H1 (cell line): ENCODE measurements around the gene GTF2A2.

Experiments used
- CHD1 ChIP-seq: IDR thresholded peaks from 2 replicates; pipeline ENCODE4 v1.6.1; 2012; ENCODE audit warnings: low read depth, low read length, improper control_type of control experiment
- EGR1 ChIP-seq: IDR thresholded peaks from 2 replicates; pipeline ENCODE4 v1.6.1; 2011; ENCODE audit warnings: low read depth, low read length, borderline replicate concordance
- POLR2A ChIP-seq, 2 experiments: IDR thresholded peaks; 1 replicate in 1 of 2; 2 replicates in 1 of 2; pipeline ENCODE4 v1.6.1; 2011; ENCODE audit warnings: low read depth in 2 of 2, low read length in 2 of 2, mild to moderate bottlenecking in 2 of 2; ENCODE audit errors: control extremely low read depth in 1 of 2
- RAD21 ChIP-seq, 2 experiments: IDR thresholded peaks in 1 of 2; conservative IDR thresholded peaks in 1 of 2; 2 replicates each; pipeline ENCODE4 v1.6.1; 2011; ENCODE audit warnings: low read depth in 2 of 2, low read length in 2 of 2, improper control_type of control experiment in 1 of 2, inconsistent platforms in 1 of 2, mild to moderate bottlenecking in 1 of 2, moderate library complexity in 1 of 2
- SP2 ChIP-seq: IDR thresholded peaks from 2 replicates; pipeline ENCODE4 v1.6.1; 2012; ENCODE audit warnings: mild to moderate bottlenecking, low read length, inconsistent platforms
- TBP ChIP-seq: IDR thresholded peaks from 2 replicates; pipeline ENCODE4 v1.6.1; 2011; ENCODE audit warnings: low read depth, low read length, improper control_type of control experiment
- TF ChIP-seq, protein P1 (sequence below), 3 experiments: IDR thresholded peaks; 1 replicate in 2 of 3; 2 replicates in 1 of 3; pipeline versions ENCODE4 v1.5.1 to v1.6.1; 2011; ENCODE audit warnings: low read length in 3 of 3, mild to moderate bottlenecking in 3 of 3, inconsistent platforms in 2 of 3, low read depth in 1 of 3, moderate library complexity in 1 of 3; ENCODE audit not compliant: insufficient read depth in 1 of 3; ENCODE audit errors: control extremely low read depth in 1 of 3
- TF ChIP-seq, protein P2 (sequence below): IDR thresholded peaks from 2 replicates; pipeline ENCODE4 v1.6.1; 2012; ENCODE audit warnings: inconsistent platforms

GRCh38 chr15:59703979-59704796 lies 46.9 kb upstream of the GTF2A2 start:
- TF ChIP-seq, protein P1, sequence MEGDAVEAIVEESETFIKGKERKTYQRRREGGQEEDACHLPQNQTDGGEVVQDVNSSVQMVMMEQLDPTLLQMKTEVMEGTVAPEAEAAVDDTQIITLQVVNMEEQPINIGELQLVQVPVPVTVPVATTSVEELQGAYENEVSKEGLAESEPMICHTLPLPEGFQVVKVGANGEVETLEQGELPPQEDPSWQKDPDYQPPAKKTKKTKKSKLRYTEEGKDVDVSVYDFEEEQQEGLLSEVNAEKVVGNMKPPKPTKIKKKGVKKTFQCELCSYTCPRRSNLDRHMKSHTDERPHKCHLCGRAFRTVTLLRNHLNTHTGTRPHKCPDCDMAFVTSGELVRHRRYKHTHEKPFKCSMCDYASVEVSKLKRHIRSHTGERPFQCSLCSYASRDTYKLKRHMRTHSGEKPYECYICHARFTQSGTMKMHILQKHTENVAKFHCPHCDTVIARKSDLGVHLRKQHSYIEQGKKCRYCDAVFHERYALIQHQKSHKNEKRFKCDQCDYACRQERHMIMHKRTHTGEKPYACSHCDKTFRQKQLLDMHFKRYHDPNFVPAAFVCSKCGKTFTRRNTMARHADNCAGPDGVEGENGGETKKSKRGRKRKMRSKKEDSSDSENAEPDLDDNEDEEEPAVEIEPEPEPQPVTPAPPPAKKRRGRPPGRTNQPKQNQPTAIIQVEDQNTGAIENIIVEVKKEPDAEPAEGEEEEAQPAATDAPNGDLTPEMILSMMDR (IDR thresholded peaks at IDR 0.05; ENCODE audit: control extremely low read depth in 1 of 3, insufficient read depth in 1 of 3, low read depth in 1 of 3, low read length in 3 of 3) = no peak
- TF ChIP-seq, protein P2, sequence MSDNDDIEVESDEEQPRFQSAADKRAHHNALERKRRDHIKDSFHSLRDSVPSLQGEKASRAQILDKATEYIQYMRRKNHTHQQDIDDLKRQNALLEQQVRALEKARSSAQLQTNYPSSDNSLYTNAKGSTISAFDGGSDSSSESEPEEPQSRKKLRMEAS = no peak
- TF ChIP-seq RAD21 (IDR thresholded peaks at IDR 0.05 in 1 of 2, conservative IDR thresholded peaks at IDR 0.05 in 1 of 2; ENCODE audit: low read depth in 2 of 2, low read length in 2 of 2) = no peak
- no peak for TF ChIP-seq SP2
- no peak for TF ChIP-seq POLR2A (IDR thresholded peaks at IDR 0.05; ENCODE audit: control extremely low read depth in 1 of 2, low read depth in 2 of 2, low read length in 2 of 2)
- no peak for TF ChIP-seq EGR1
- TF ChIP-seq TBP = no peak
- no peak for TF ChIP-seq CHD1
